K562 (cell line): ENCODE results near the gene LRRC4C. TPM values are rescaled to one million over a fixed set of nuclear protein-coding genes. Genes with fewer than 3 reads are reported as not detected.
"Not testable (repeated sequence)": the region's sequence is repeated elsewhere in the genome, so short reads cannot be mapped to it uniquely, and the experiment has no call there.

Source experiments
- ATAC-seq: fragments of 200-7000 bp; cut with Tn5 transposase; 3 replicates; pipeline ENCODE4 v1.9.1; 2020; ENCODE audit warnings: moderate library complexity
- BruUV-seq: library from RNA; stranded (reverse); fragments of 400-500 nt; replicated peaks from 2 replicates; lab custom pipeline; 2021; lab: Mats Ljungman, UMichigan
- CTCF ChIA-PET: fragments of 300-600 bp; formaldehyde crosslinking; extraction: SDS; loops from one replicate; lab custom pipeline; 2021; ENCODE audit warnings: low intra/inter-chr PET ratio; lab: Yijun Ruan, JAX
- POLR2A ChIA-PET: fragments of 300-600, 350-650 bp; sonication (Branson Sonifier 250); formaldehyde crosslinking; extraction: SDS; loops from one replicate; lab custom pipeline; 2021; ENCODE audit warnings: antibody characterized with exemption, inconsistent platforms; lab: Yijun Ruan, JAX
- DNase-seq, 4 experiments: peaks; one replicate each; pipeline versions ENCODE4 v3.0.0 to v3.0.0-alpha.2; 2011 to 2018; ENCODE audit warnings: low spot score in 3 of 4, mixed read lengths in 3 of 4; ENCODE audit errors: extremely low read depth in 1 of 4
- FAIRE-seq: peaks from 2 replicates; lab custom pipeline; 2011; peaks lifted over from hg19 to GRCh38; lab: Jason Lieb, UNC
- H2AFZ ChIP-seq: 2 replicates; pipeline ENCODE4 v1.6.0; 2011; ENCODE audit warnings: low read depth, low read length, control low read depth, inconsistent platforms
- H3K27ac ChIP-seq: fragments of 200-600 bp; 3 replicates; pipeline ENCODE4 v1.8.0; 2011; ENCODE audit warnings: low read depth, mild to moderate bottlenecking, control low read depth, inconsistent platforms, low read length, moderate library complexity, mixed read lengths; ENCODE audit errors: extremely low read depth
- H3K27me3 ChIP-seq, 2 experiments: fragments of 300-600 bp in 1 of 2; 2 replicates in 1 of 2; 3 replicates in 1 of 2; pipeline versions ENCODE4 v1.6.0 to v1.8.0; 2011; ENCODE audit warnings: inconsistent platforms in 2 of 2, low read length in 2 of 2, mild to moderate bottlenecking in 1 of 2, mixed read lengths in 1 of 2, moderate library complexity in 1 of 2; ENCODE audit not compliant: control insufficient read depth in 2 of 2, insufficient read depth in 2 of 2
- H3K36me3 ChIP-seq: fragments of 300-600 bp; 3 replicates; pipeline ENCODE4 v1.8.0; 2011; ENCODE audit warnings: mild to moderate bottlenecking, low read length, inconsistent platforms; ENCODE audit not compliant: control insufficient read depth, insufficient read depth
- H3K4me1 ChIP-seq, 2 experiments: fragments of 200-600 bp in 1 of 2; replicated peaks in 1 of 2; 2 replicates in 1 of 2; 3 replicates in 1 of 2; pipeline versions ENCODE4 v1.5.1 to v1.8.0; 2011; ENCODE audit warnings: inconsistent platforms in 2 of 2, low read length in 2 of 2, mild to moderate bottlenecking in 1 of 2, mixed read lengths in 1 of 2, moderate library complexity in 1 of 2; ENCODE audit not compliant: control insufficient read depth in 2 of 2, insufficient read depth in 2 of 2
- H3K4me2 ChIP-seq: 2 replicates; pipeline ENCODE4 v1.6.1; 2011; ENCODE audit warnings: low read length, control low read depth, inconsistent platforms, mixed read lengths; ENCODE audit not compliant: insufficient read depth
- H3K4me3 ChIP-seq: fragments of 200-600 bp; sonication (generic), shearing (Covaris generic); 2 replicates; pipeline ENCODE4 v1.5.1; 2016; ENCODE audit warnings: control low read depth, inconsistent platforms
- H3K79me2 ChIP-seq: fragments of 200-600 bp; 3 replicates; pipeline ENCODE4 v1.8.0; 2011; ENCODE audit warnings: low read length, inconsistent platforms; ENCODE audit not compliant: control insufficient read depth, insufficient read depth
- H3K9ac ChIP-seq, 2 experiments: 2 replicates each; pipeline versions ENCODE4 v1.6.0 to v1.6.1; 2011; ENCODE audit warnings: low read depth in 2 of 2, low read length in 2 of 2, control low read depth in 1 of 2, inconsistent platforms in 1 of 2, mild to moderate bottlenecking in 1 of 2, mixed read lengths in 1 of 2; ENCODE audit not compliant: insufficient read depth in 1 of 2
- H3K9me1 ChIP-seq: one replicate; pipeline ENCODE4 v1.6.0; 2011; ENCODE audit warnings: inconsistent platforms, mild to moderate bottlenecking, low read length, moderate library complexity; ENCODE audit not compliant: control insufficient read depth, insufficient read depth
- H3K9me3 ChIP-seq: replicated peaks from 2 replicates; pipeline ENCODE4 v1.5.1; 2011; ENCODE audit warnings: low read depth, low read length, inconsistent platforms; ENCODE audit not compliant: control insufficient read depth, insufficient read depth
- H4K20me1 ChIP-seq: replicated peaks from 2 replicates; pipeline ENCODE4 v1.6.1; 2011; ENCODE audit warnings: low read length, inconsistent platforms, mixed read lengths; ENCODE audit not compliant: control insufficient read depth, insufficient read depth
- CREBBP ChIP-seq: IDR thresholded peaks from one replicate; pipeline ENCODE4 v1.6.1; 2012; ENCODE audit warnings: low read depth, mild to moderate bottlenecking, control low read depth, inconsistent platforms, low read length
- ESRRA ChIP-seq: fragments of 450-650 bp; IDR thresholded peaks from 2 replicates; pipeline ENCODE4 v1.6.1; 2014; ENCODE audit warnings: low read depth, mild to moderate bottlenecking, moderate library complexity, borderline replicate concordance
- IRF9 ChIP-seq: fragments of 450-650 bp; IDR thresholded peaks from 2 replicates; pipeline ENCODE4 v1.6.1; 2016; ENCODE audit warnings: missing biosample characterization, missing genetic modification characterization
- KLF6 ChIP-seq: fragments of 250-450 bp; sonication (Bioruptor Pico); IDR thresholded peaks from 2 replicates; pipeline ENCODE4 v1.4.0; 2020; ENCODE audit warnings: mild to moderate bottlenecking, moderate library complexity, borderline replicate concordance
- NFYB ChIP-seq: IDR thresholded peaks from 2 replicates; pipeline ENCODE4 v1.6.1; 2011; ENCODE audit warnings: mild to moderate bottlenecking, moderate library complexity; ENCODE audit not compliant: insufficient read length; ENCODE audit errors: extremely low read depth
- SMARCB1 ChIP-seq: IDR thresholded peaks from 2 replicates; pipeline ENCODE4 v1.6.1; 2011; ENCODE audit warnings: improper control_type of control experiment, low read depth; ENCODE audit not compliant: insufficient read length
- ZNF668 ChIP-seq: fragments of 250-450 bp; sonication (Bioruptor Pico); IDR thresholded peaks from 2 replicates; pipeline ENCODE4 v1.8.0; 2022; ENCODE audit warnings: mild to moderate bottlenecking, inconsistent platforms
- ZNF717 ChIP-seq: fragments of 250-450 bp; sonication (Bioruptor Pico); IDR thresholded peaks from 2 replicates; pipeline ENCODE4 v1.5.0; 2021
- WGBS: fragments of 100-300 bp; shearing (Covaris generic); methylation state at CpG from one replicate; pipeline ENCODE4 v1.1.6; 2016; ENCODE audit warnings: low coverage, mixed read lengths; ENCODE audit not compliant: insufficient coverage; ENCODE audit errors: missing lambda C conversion rate; 5-methylcytosine and 5-hydroxymethylcytosine counted together
- in situ Hi-C: fragments of 300-500 bp; cut with MboI; formaldehyde crosslinking; loops from 4 replicates; pipeline ENCODE4 v1.15.0; 2018; ENCODE audit warnings: inconsistent platforms, mixed read lengths
- intact Hi-C: fragments of 100-400 bp; cut with micrococcal nuclease; formaldehyde crosslinking; loops from 2 replicates; pipeline ENCODE4 v1.14.2; 2022
- polyA plus RNA-seq, 8 experiments: library from polyadenylated mRNA; depleted of rRNA in 4 of 8; stranded (reverse) in 5 of 8; unstranded in 3 of 8; fragments of >200 nt; fragmentation: Nextera tagmentation in 2 of 8; fragmentation: Illumina TruSeq in 1 of 8; extraction: Ambion mirVana in 2 of 8; extraction: Trizol in 1 of 8; gene quantifications; 2 replicates each; pipeline versions ENCODE4 v1.2.1 to v1.2.3, GENCODE V29; 2011 to 2014; ENCODE audit warnings: inconsistent platforms in 1 of 8, missing spikeins in 1 of 8
- total RNA-seq, 7 experiments: library from RNA; depleted of rRNA in 6 of 7; stranded (reverse); fragments of >200 nt in 6 of 7; fragmentation: Illumina TruSeq in 2 of 7; extraction: Trizol in 2 of 7; gene quantifications; 2 replicates each; pipeline versions ENCODE4 v1.2.1 to v1.2.3, GENCODE V29; 2011 to 2021; ENCODE audit warnings: low replicate concordance in 1 of 7

LRRC4C gene
- total and polyA plus RNA-seq, 9 of the 15 experiments (the other 6 are each of a cell fraction or from before 2014, with no cell fraction given): not detected

DNA sequence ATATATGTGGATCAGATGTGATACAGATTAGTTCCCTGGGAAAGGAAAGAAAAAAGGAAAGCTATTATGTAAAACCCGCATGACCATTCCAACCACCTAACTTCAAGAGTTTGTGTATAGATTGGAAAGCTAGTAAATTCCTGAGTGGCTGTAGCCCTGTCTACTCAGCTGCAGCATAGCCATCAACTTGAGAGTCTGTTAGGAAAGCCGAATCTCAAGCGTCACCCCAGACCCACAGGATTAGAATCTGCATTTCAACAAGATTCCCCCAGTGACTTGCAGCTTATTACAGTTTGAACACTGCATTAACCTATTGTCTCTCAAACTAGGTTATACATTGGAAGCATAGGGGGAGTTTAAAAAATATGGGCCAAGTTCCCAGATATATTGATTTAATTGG is 921.7 kb downstream of the LRRC4C start (continued):
- no peak for TF ChIP-seq ZNF668 (CRISPR knock-in tag)
- TF ChIP-seq CREBBP: no peak
- TF ChIP-seq ESRRA: no peak
- no peak for TF ChIP-seq ZNF717 (CRISPR knock-in tag)
- TF ChIP-seq SMARCB1: no peak
- TF ChIP-seq NFYB: no peak
- TF ChIP-seq KLF6 (CRISPR knock-in tag): no peak
- no peak for TF ChIP-seq IRF9 (tag)

GRCh38 chr11:40522080-40522479 is 937.4 kb downstream of the LRRC4C start:
- 0% methylated on average over 6 of the region's 6 CpGs for WGBS
- DNase-seq, H3K36me3 ChIP-seq, H3K9me3 ChIP-seq, H3K27ac ChIP-seq, CTCF ChIA-PET, ATAC-seq, H3K4me3 ChIP-seq, H3K4me2 ChIP-seq, POLR2A ChIA-PET, H2AFZ ChIP-seq, H3K9me1 ChIP-seq, FAIRE-seq, intact Hi-C loops, H4K20me1 ChIP-seq, H3K27me3 ChIP-seq, H3K79me2 ChIP-seq, BruUV-seq, H3K9ac ChIP-seq, H3K4me1 ChIP-seq, in situ Hi-C loops: not testable (repeated sequence)
